GM19193 (cell line): Measurements from ENCODE around the gene EIF4E3.

Experiments used
- POLR2A ChIP-seq: IDR thresholded peaks from 4 replicates; pipeline ENCODE4 v1.6.1; 2011; ENCODE audit not compliant: insufficient read depth, insufficient read length; ENCODE audit errors: extremely low read depth

Gene EIF4E3

DNA sequence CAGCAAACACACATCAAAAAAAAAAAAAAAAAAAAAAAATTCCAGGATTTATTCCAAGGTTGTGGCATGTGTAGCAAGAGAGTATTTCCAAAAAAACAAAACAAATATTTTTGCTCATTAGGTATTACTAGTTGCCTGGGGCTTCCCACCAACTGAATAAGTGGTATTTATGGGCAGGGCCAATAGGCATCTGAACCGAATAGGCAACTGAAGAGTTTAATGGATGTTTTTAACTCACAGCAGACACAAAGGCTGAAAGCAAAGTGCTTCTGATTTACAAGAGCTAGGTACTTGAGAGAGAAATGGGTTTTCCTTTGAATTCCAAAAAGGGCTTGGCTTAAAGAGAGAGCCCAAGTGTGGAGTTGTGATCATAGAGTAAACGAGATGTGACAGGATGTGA, 21.4 kb downstream of the EIF4E3 start:
- TF ChIP-seq POLR2A: no peak

DNA sequence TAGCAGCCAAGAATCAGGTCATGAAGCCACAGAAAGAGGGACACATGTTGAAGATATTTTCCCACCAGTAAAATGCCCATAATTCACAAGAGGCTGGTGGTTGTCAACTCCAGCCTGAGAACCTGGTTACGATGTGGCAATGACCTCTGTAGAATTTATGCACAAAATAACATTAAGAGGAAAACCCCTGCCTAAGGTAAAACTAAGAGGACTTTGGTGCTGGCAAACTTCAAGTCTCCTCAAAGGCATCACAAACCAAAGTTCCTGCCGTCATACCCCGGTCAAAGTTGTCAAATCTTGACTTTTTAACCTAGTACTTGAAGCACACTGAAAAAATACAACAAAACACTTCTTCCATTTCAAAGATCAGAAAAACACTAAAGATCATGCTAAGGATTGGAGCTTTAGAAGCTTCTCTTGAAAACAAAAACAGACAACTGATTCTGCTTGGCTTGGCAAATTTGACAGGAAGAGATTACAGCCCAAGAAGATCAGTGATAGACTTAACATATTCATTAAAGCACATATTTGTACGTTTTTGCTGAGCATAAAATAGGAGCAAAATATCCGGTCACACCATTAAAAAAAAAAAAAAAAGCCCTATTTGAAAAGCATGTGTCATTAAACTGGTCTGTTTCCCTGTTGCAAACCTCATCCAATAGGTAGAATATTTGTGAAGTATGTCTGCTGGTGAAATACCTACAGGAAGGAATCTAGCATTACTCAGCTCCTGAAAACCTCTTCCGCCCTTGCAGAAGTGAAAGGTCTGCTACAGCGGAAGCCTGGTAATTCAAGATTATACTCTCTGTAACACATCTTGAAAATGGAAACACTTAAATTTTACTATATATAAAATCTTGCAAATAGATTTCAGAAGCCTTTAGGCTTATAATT, 22.8 kb downstream of the EIF4E3 start:
- no peak for TF ChIP-seq POLR2A

DNA sequence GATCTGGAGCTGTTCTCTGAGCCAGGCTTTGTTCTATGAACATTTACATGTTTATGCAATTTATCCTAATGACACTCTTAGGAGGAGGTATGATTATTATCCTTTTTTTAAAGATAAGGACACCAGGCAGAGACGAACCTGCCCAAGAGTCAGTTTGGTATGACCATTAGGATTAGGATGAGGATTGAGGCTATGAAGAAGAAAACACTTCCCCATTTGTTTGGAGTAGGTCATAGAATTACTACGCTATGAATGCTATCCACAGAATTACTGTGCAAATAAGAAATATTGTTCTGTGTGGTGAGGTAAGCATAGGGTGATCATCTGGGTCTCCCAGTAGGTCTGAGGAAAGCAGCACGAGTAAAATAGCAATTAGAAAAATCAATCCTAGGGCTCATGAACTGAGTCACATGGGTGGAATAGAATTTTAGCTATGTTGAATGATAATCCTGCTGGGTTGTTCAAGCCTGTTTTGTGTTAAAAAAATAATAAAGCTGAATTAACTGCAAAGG, 23.9 kb downstream of the EIF4E3 start:
- no peak for TF ChIP-seq POLR2A

DNA sequence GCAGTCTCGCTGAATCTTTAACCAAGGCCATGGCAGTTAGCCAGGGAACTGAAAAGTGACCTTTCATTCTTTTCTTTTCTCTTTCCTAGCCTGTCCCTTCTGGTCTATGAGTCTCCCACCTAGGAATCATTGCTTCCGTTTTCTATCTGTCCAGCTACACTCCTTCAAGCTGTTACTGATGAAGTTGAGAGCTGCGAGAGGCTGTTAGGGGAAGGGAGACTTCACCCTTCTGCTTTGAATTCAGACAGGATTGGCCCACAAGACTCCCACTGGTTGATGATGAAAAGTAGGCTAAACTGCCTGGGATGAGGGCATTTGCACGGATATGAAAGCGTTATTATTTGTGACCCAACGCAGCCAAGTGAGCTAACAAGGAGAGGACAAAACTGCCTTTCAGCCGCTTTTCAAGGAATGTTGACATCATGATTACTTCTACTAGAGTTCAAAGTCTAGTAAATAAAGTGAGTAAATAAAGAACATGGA, 30.2 kb downstream of the EIF4E3 start:
- TF ChIP-seq POLR2A: no peak

DNA sequence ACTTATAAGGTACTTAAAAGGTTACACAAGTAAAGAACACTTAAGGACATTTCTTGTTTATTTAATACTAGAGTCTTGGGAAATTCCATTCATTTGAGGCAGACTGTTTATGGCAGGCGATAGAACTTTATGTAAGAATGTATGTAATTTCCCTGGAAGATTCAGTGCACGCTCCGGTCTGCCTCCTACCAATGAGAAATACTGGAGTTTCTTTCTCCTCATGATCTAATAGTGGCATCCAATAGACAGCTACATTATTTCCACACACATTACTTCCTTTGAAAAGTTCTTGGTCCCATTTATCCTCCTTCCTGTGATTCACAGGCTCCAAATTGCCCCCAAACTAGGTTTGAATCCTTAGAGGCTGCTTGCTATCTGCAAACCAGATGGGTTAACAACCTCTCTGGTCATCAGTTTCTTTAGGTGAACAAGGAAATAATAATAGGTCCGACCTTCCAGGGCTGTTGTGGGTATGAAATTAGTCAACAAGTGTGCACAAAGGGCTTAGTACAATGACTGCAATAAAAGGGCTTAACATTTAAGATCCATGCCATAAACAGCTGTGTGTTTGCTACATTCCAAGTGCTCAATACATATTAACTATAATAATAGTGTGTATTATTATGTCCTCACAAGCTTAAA, 30.7 kb downstream of the EIF4E3 start:
- TF ChIP-seq POLR2A: no peak

DNA sequence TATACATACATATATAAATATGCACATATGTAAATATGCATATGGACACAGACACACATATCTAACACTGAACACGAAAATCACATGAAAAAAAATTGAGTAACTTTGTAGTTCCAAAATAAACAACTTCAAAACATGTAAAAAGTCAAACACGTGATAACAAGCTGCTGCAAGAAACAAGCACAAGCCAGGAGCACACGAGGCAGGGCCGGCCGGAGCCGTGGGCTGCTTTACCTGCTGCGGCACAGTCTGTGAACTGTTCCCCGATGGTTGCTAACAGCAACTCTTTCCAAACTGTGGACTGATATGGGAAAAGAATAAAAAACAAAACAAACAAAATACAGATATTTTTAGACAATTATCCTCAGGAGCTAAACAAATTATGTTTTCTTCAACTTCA, 31.6 kb downstream of the EIF4E3 start:
- TF ChIP-seq POLR2A: no peak

DNA sequence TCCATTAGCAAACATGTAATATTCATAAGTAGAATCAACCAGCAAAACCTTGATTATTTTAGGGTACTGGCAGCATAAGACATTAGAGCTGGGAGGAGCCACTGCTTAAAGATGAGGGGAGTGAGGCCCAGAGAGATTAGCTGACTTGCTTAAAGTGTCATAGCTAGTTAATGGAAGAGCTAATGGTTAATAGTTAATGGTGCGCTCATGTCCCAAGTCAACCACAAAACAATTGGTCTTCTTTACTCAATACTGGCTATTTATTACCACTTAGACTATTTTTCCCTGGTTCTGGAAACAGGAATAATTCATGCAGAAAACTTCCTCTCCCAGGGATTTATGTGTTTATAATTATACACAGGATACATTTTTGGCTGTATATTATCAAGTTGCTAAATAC, 33.1 kb downstream of the EIF4E3 start:
- TF ChIP-seq POLR2A: no peak

DNA sequence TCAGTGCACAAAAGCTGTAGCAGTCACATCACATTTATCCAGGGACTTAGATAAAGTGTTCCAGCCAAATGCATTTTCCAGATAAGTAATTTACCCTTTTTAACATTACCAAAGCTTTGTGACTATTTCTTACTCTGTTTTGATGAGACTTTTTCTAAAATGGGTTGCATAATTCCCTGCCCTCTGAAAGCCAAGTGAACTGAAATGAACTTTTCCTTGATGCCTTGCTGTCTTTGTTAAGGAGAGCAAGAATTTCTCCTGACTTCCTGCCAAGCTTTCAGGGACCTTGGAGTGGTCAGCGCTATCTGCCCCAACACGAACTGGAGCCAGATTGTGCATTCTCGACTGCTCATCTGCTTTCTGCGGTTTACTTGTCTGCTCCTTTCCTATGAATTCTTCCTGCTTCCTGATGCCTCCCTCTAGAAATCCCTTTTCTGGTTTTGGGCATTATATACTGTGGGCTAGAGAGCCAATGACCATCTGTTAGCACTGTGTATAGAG, 34.8 kb downstream of the EIF4E3 start:
- no peak for TF ChIP-seq POLR2A

DNA sequence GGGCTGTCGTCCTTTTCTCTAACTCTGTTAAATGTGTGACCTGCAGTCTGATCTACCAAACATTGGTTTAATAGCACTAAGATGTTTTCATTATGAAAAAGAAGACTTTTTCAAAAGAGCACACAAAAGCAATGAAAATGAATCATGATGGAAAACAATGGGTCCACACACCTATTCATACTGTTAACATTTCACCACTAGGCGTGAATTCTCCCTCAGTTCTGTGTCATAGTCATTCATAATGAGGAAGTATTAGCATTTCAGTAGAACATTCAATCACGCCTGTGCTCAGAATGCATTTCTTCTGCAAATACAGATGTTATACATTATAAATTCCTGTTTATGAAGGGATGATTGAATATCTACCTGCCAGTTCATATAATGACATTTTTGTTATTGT, 35.9 kb downstream of the EIF4E3 start:
- TF ChIP-seq POLR2A: no peak

DNA sequence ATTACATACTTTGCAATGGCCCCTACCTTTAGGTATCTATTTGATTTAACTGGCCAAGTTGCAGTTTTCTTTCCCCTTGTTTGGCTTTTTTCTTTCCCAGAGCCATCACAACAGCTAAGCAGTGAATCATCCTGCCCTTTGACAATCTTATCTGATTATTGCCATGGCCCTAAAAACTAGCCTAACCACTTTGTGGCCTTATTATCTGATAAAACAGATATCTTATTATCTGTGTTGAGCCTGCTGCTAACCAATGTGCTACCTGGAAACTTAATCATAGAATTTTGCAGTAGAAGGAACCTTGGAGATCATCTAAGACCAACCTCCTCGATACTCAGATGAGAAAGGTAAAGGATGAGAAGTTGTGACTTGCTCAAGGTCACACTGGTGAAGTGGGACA, 37.1 kb downstream of the EIF4E3 start:
- TF ChIP-seq POLR2A: no peak

DNA sequence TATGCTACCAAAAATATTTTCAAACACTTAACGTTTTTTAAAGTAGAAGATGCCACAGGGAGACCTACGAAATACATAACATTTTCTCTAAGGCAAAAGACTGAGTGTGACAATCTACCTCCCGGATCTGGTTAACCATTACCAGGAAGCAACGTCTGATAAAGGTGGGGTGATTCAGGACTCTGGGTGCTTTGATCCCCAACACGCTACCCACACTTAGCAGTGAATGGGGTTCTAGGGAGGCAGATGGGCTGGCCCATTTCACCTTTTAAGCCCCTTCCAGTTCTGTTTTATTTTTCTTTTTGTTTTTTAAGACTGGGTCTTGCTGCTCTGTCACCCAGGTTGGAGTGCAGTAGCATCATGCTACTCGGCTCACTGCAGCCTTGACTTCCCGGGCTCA, 39.5 kb downstream of the EIF4E3 start:
- TF ChIP-seq POLR2A: no peak

DNA sequence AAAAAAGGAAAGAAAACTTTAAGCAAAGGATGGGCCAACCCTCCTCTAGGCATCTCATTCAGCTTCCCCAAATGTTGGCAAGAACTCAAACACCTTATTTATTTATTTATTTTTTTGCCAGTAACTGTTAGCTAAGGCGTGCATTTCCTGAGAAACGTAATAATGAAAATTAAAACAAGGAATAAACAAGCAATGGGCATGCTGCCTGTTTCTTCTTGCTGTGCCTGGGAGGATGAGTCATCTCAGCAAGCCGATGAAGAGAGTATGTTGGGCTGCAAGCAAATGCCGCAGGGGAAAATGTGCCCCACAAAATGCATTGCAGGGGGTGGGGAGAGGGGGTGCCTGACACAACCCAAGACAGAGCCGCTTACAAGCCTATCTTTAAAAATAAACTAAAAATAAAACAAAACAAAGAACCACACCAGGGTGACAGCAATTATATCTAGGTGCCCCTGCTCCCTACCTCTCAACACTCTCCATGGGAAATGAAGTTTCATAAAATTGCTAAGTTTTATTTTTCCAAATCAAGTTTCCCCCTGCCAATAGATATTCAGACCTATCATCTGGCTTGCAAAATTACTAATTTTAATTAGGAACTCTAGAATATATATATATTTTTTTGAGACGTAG, 40.3 kb downstream of the EIF4E3 start:
- no peak for TF ChIP-seq POLR2A

DNA sequence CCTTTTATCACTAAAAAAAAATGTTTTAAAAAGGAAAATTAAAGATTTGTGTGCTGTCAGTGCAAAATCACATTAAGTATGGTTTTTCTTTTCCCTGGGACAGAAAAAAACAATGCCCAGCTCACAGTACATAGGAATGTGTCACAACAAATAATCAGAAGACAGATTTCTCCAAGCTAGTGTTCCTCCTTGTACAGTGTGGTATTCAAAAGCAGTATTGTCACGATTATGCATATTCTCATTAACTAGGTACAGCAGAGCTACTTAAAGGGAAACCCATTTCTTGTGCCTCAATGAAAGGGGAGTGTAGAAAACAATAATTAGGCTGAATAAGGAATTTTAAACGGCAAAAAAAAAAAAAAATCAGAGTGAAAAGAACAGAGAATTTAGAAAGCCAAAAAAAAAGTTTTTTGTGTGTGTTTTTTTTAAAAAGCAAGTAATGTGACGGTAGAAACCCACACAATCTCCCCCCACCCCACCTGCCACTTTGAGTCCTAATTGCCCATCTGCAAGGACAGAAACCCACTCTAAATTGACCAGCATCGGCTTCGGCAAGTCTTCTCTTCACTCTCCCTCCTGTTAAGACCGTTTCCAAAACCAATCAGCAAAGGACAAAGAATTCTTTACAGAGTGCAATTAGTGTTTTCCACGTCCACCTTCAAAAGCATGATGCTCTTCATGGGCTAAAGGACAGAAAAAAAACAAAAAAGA, 41.0 kb downstream of the EIF4E3 start:
- no peak for TF ChIP-seq POLR2A

DNA sequence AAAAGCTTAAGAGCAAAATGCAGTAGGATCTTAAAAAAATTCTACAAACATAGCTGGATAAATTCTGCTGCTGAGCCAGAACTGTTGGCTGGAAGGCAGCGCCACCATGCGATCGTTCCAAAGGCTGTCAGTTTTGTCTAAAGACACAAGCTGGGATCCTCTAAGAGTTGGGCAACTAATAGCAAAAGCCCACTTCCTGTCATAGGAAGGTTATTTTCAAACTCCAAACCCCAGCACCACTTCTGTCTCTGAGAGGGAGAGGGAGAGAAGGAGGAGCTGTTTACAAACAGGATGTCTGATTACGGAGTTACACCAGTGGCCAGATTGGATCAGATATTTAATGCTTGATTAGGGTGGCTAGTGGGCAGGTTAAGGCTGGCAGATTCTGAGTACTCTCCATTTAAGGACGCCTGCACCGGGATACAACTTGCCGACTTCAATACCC, 44.0 kb downstream of the EIF4E3 start:
- TF ChIP-seq POLR2A: no peak
